Endothelial cell of umbilical vein (primary cell): Measurements from ENCODE around the gene RGS7BP. TPM values are rescaled to one million over a fixed set of nuclear protein-coding genes. Genes with fewer than 3 reads are reported as not detected.

ENCODE experiments used
- BruUV-seq: library from RNA; stranded (reverse); fragments of 400-500 nt; replicated peaks from 2 replicates; lab custom pipeline; 2021; lab: Mats Ljungman, UMichigan
- CTCF ChIA-PET: fragments of 300-600, 350-600 bp; sonication (Branson Sonifier 250); formaldehyde crosslinking; loops from one replicate; lab custom pipeline; 2021; ENCODE audit warnings: antibody characterized with exemption, inconsistent platforms; lab: Charles Lee
- POLR2A ChIA-PET: fragments of 300-600, 350-600 bp; sonication (Branson Sonifier 250); formaldehyde crosslinking; loops from one replicate; lab custom pipeline; 2021; ENCODE audit warnings: antibody characterized with exemption, inconsistent platforms; lab: Charles Lee
- DNase-seq: peaks from one replicate; pipeline ENCODE4 v3.0.0-alpha.2; 2011; ENCODE audit warnings: low read depth, low spot score
- FAIRE-seq: peaks from 2 replicates; lab custom pipeline; 2011; peaks lifted over from hg19 to GRCh38; lab: Jason Lieb, UNC
- H2AFZ ChIP-seq: 2 replicates; pipeline ENCODE4 v1.6.0; 2012; ENCODE audit warnings: low read depth, low read length, control low read depth, inconsistent platforms
- H3K27ac ChIP-seq: 2 replicates; pipeline ENCODE4 v1.5.1; 2011; ENCODE audit warnings: low read depth, mild to moderate bottlenecking, control low read depth, low read length, moderate library complexity; ENCODE audit not compliant: insufficient read depth
- H3K27me3 ChIP-seq, 2 experiments: 2 replicates each; pipeline versions ENCODE4 v1.6.0 to v1.6.1; 2011; ENCODE audit warnings: low read length in 2 of 2, mixed read lengths in 1 of 2; ENCODE audit not compliant: control insufficient read depth in 2 of 2, insufficient read depth in 2 of 2
- H3K36me3 ChIP-seq, 2 experiments: 2 replicates in 1 of 2; 3 replicates in 1 of 2; pipeline ENCODE4 v1.5.1; 2011; ENCODE audit warnings: low read length in 2 of 2, mild to moderate bottlenecking in 1 of 2, moderate library complexity in 1 of 2; ENCODE audit not compliant: control insufficient read depth in 2 of 2, insufficient read depth in 2 of 2; ENCODE audit errors: extremely low read depth in 1 of 2
- H3K4me1 ChIP-seq: 3 replicates; pipeline ENCODE4 v1.5.1; 2011; ENCODE audit warnings: mild to moderate bottlenecking, low read length; ENCODE audit not compliant: control insufficient read depth, insufficient read depth; ENCODE audit errors: extremely low read depth
- H3K4me2 ChIP-seq: 2 replicates; pipeline ENCODE4 v1.6.1; 2011; ENCODE audit warnings: low read length, control low read depth, mixed read lengths; ENCODE audit not compliant: insufficient read depth
- H3K4me3 ChIP-seq, 3 experiments: fragments of 200-600 bp in 1 of 3; sonication (generic), shearing (Covaris generic) in 1 of 3; replicated peaks in 1 of 3; 2 replicates each; pipeline ENCODE4 v1.5.1; 2011 to 2016; ENCODE audit warnings: control low read depth in 3 of 3, low read length in 3 of 3, mild to moderate bottlenecking in 2 of 3, inconsistent platforms in 1 of 3, low read depth in 1 of 3, moderate library complexity in 1 of 3; ENCODE audit not compliant: insufficient read depth in 1 of 3
- H3K79me2 ChIP-seq: 2 replicates; pipeline ENCODE4 v1.6.0; 2012; ENCODE audit warnings: low read length, inconsistent platforms; ENCODE audit not compliant: control insufficient read depth, insufficient read depth
- H3K9ac ChIP-seq: replicated peaks from 2 replicates; pipeline ENCODE3; 2011; ENCODE audit warnings: low read length, control low read depth; ENCODE audit not compliant: insufficient read depth; ENCODE audit errors: extremely low read depth
- H3K9me1 ChIP-seq: replicated peaks from 3 replicates; pipeline ENCODE4 v1.6.0; 2011; ENCODE audit warnings: mild to moderate bottlenecking, low read length; ENCODE audit not compliant: control insufficient read depth, insufficient read depth; ENCODE audit errors: extremely low read depth
- H3K9me3 ChIP-seq: replicated peaks from 2 replicates; pipeline ENCODE4 v1.5.1; 2012; ENCODE audit warnings: low read length, inconsistent platforms; ENCODE audit not compliant: control insufficient read depth, insufficient read depth
- H4K20me1 ChIP-seq: replicated peaks from 2 replicates; pipeline ENCODE3; 2011; ENCODE audit warnings: mild to moderate bottlenecking, low read length; ENCODE audit not compliant: control insufficient read depth, insufficient read depth; ENCODE audit errors: extremely low read depth
- CTCF ChIP-seq, 2 donors: IDR thresholded peaks; 1 replicate in 1 of 2; 2 replicates in 1 of 2; pipeline ENCODE4 v1.5.1; 2011; ENCODE audit warnings: low read length in 2 of 2, mild to moderate bottlenecking in 2 of 2, moderate library complexity in 2 of 2, control low read depth in 1 of 2, inconsistent platforms in 1 of 2, low read depth in 1 of 2; ENCODE audit not compliant: insufficient read depth in 1 of 2; ENCODE audit errors: extremely low read depth in 1 of 2
- EZH2 ChIP-seq: IDR thresholded peaks from 2 replicates; pipeline ENCODE4 v1.6.1; 2012; ENCODE audit warnings: borderline replicate concordance, low read depth, mild to moderate bottlenecking, moderate library complexity, low read length, inconsistent platforms; ENCODE audit not compliant: severe bottlenecking
- FOS ChIP-seq: IDR thresholded peaks from 2 replicates; pipeline ENCODE4 v1.6.1; 2011; ENCODE audit warnings: mild to moderate bottlenecking, low read length, moderate library complexity, borderline replicate concordance; ENCODE audit not compliant: insufficient read depth
- GATA2 ChIP-seq: IDR thresholded peaks from 2 replicates; pipeline ENCODE4 v1.7.0; 2011; ENCODE audit warnings: low read depth, mild to moderate bottlenecking, moderate library complexity, mixed read lengths, low read length; ENCODE audit not compliant: insufficient read length, insufficient read depth
- JUN ChIP-seq: IDR thresholded peaks from 2 replicates; pipeline ENCODE4 v1.6.1; 2011; ENCODE audit warnings: borderline replicate concordance, low read depth; ENCODE audit not compliant: insufficient read length, insufficient read depth
- MAX ChIP-seq: IDR thresholded peaks from 2 replicates; pipeline ENCODE4 v1.6.1; 2011; ENCODE audit not compliant: insufficient read depth, insufficient read length
- MYC ChIP-seq: IDR thresholded peaks from one replicate; pipeline ENCODE4 v1.6.1; 2011; ENCODE audit warnings: mild to moderate bottlenecking, low read depth, low read length
- POLR2A ChIP-seq: IDR thresholded peaks from 2 replicates; pipeline ENCODE4 v1.6.1; 2012; ENCODE audit warnings: low read depth, mild to moderate bottlenecking, control low read depth, low read length
- POLR2AphosphoS5 ChIP-seq: IDR thresholded peaks from 2 replicates; pipeline ENCODE4 v1.6.1; 2012; ENCODE audit warnings: low read depth, mild to moderate bottlenecking, control low read depth, low read length, moderate library complexity; ENCODE audit not compliant: insufficient read depth
- dilution Hi-C: fragments of 300-500 bp; cut with MboI; formaldehyde crosslinking; loops from one replicate; pipeline ENCODE4 v1.15.0; 2019; ENCODE audit warnings: low sequenced_read_pairs; ENCODE audit not compliant: extremely low pct_ligation_motif_present
- intact Hi-C: fragments of 100-400 bp; cut with micrococcal nuclease; formaldehyde crosslinking; loops from one replicate; pipeline ENCODE4 v1.10.0; 2022
- polyA plus RNA-seq, 4 experiments: library from polyadenylated mRNA; depleted of rRNA in 3 of 4; stranded (reverse) in 3 of 4; unstranded in 1 of 4; fragments of >200 nt; gene quantifications; 2 replicates each; pipeline versions ENCODE4 v1.2.1 to v1.2.3, GENCODE V29; 2011 to 2012; ENCODE audit warnings: missing spikeins in 1 of 4
- total RNA-seq: library from RNA; stranded (reverse); gene quantifications from 2 replicates; pipeline ENCODE4 v1.2.3, GENCODE V29; 2021

The RGS7BP gene
- total and polyA plus RNA-seq, 2 donors (not counting 3 experiments of a cell fraction or from before 2014, with no cell fraction given), result 0.51 to 2.0 TPM

GRCh38 chr5:64619609-64620008 lies 113.8 kb downstream of the RGS7BP start:
- Histone ChIP-seq H2AFZ (no peak overlapping the region), H3K4me2 (no peak overlapping the region), H3K27ac (no peak overlapping the region), H3K4me1 (peaks cover 3% of the 10 kb centered on the region), H3K9ac (no peak overlapping the region), H3K9me1 (no peaks in the 10 kb centered on the region), H4K20me1 (no peaks in the 10 kb centered on the region), H3K27me3 (peaks cover 8 to 30% of the 10 kb centered on the region in 2 experiments), H3K4me3 (no peak overlapping the region), H3K79me2 (no peaks in the 10 kb centered on the region), H3K36me3 (no peaks in the 10 kb centered on the region), H3K9me3 (no peaks in the 10 kb centered on the region)
- dilution Hi-C loops (no loop called here), intact Hi-C loops (no loop called here)
- ChIA-PET POLR2A (no interaction called here), CTCF (interaction anchor here (1.7 kb wide), 1 partner anchor 864 kb away, joined by 3 read pairs; no protein-coding TSS in a partner anchor)
- no TSS peak for BruUV-seq
- DNase-seq, result no peak
- FAIRE-seq, result no peak
- TF ChIP-seq MAX (no peak), MYC (no peak), GATA2 (no peak), EZH2 (no peak), POLR2AphosphoS5 (no peak), FOS (no peak), POLR2A (no peak), JUN (no peak), CTCF (IDR thresholded peaks at IDR 0.05; ENCODE audit: extremely low read depth in 1 of 2, insufficient read depth in 1 of 2, low read depth in 1 of 2, low read length in 2 of 2) (no peak)
